Stimulated activated CD4-positive, alpha-beta T cell treated with anti-CD3 and anti-CD28 coated beads, Interleukin-4, amount 100 ng/mL, for 48 hours (primary cell): ENCODE results near the gene KCNK5.

Experiments
- DNase-seq, 2 donors: peaks; one replicate each; pipeline ENCODE4 v3.0.0-alpha.2; 2020; ENCODE audit warnings: low read depth in 2 of 2

KCNK5 gene

DNA sequence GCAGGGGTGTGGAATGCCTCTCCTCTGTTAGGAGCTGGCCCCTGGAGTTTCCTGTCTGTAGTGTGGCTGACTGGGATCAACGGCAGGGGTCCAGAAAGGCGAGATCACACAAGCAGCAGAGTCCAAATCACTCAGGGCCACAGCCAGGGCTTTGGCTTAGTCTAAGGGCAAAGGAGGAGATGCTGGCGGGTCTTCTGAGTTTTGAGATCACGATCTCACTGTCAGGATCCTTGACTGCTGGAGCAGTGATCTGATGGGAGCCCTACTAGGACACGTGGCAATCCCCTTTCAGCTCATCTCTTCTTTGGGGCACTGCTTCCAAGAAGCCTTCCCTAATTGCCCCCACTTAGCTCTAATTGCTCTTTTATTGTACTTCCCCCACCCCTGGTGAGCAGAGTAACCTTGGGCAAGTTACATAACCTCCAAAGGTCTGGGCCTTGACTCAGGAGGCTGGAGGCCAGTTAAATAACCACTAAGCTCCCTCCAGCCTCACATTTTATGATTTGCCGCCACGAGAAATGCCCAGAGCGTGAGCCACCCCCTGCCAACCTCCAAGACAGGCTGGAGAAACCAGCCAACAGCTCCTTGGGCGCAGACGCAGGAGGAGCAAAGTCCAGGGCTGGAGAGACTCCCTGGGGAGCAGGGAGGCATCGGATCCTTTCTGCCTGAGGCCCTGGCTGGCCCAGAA lies 12.0 kb downstream of the KCNK5 start:
- no peak for DNase-seq

DNA sequence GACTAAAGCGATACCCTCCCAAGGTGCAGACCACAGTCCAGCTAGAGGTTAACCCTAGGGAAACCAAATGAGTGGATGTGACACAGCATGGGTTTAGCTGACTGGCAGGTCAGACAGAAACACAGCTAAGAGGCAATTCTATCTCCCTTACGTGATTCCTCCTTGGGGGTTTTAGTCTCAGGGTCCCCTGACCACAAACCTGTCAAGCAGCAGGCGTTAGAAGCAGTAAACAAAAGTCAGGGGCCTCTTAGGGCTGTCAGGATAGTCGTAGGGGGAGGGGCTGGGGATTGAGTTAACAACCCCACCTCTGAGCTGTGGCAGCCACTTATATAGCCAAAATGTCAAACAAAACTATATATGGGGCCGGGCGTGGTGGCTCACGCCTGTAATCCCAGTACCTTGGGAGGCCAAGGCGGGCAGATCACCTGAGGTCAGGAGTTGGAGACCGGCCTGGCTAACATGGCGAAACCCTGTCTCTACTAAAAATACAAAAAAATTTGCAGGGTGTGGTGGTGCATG lies 13.6 kb downstream of the KCNK5 start:
- no peak for DNase-seq

GRCh38 chr6:39214846-39215639 lies 14.2 kb downstream of the KCNK5 start:
- no peak for DNase-seq

- no peak for DNase-seq
These were observed 15.0 kb downstream of the KCNK5 start for GRCh38 chr6:39214120-39214813.

GRCh38 chr6:39213195-39213920 lies 15.9 kb downstream of the KCNK5 start:
- no peak for DNase-seq

- no peak for DNase-seq
These were observed 18.1 kb downstream of the KCNK5 start for GRCh38 chr6:39211183-39211582.

DNA sequence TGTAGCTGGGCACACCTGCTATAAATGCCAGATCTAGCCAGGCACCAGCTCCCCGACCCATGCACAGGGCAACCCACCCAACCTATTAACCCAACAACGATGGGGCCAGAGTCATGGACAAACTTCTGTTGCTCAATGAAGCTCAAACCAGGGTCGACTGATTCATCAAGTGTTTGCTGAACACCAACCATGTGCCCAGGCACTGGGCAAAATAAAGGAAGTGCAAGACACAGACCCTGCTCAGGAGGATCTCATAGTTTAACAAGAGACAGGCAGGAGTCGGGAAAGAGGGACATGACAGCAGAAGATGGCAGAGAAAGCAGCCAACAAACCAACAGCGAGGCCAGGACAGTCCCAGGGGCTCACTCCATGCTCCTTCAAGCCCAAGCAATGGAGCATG lies 18.8 kb downstream of the KCNK5 start:
- DNase-seq: no peak

DNA sequence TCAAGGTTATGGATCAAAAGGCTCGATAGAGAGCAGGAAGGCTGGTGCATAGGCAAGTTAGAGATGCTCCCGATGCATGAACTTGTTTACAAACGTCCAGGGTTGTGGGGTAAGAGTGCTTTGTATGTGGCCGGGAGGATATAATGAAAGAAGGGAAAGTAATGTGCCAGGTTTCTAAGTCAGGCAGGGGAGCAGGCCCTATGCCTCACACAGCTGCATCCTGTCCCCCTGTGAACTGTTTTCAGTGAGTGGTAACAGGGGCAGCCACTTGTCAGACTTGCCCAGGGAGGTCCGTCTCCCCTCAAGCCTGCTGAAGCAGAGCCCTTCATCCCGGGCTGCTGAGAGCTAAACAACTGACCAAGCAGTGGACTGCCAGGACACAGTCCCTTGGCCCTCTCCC lies 19.4 kb downstream of the KCNK5 start:
- no peak for DNase-seq

DNA sequence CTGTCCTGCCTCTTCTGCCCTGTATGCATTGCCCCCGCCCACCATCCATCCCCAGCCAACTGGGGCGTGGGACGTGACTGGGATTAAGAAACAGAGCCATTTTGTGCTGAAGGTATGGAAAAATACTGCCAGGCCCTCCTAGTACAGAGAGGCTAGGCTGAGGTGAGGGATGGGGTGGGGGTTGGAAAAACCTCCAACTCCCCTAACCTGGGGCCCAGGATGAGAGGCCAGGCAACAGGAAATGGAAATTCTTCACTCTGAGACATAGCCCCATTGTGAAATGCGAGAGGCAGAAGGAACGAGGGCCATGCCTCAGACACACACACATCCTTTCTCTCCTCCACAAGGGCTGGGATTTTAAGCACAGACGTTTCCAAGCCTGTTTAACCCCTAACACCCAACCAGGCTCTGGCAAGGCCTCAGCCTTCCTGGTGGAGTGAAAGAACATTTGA lies 19.9 kb downstream of the KCNK5 start:
- DNase-seq: no peak

DNA sequence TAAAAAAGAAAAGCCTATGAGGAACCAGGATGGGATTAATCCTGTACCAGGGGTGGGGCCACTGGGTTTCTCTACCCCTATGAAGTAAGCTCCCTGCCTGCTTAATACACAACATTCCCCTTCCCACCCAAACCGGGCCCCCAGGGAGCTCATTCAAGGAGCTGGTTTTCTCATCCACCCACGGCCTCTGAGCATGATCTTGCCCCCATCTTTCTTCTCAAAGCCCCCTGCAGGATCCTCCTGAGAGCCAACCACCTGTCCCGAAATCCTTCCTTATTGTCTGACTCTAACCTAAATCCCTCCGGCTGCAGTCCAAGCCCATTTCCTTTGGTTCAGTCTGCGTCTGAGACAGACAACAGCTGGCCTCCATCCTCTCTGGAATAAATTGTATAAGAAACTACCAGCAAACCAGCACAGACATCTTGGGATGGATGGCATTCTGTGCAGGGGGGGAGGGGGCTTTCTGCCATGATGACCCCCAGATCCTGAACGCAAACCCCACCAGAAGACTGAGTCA lies 21.0 kb downstream of the KCNK5 start:
- no peak for DNase-seq

DNA sequence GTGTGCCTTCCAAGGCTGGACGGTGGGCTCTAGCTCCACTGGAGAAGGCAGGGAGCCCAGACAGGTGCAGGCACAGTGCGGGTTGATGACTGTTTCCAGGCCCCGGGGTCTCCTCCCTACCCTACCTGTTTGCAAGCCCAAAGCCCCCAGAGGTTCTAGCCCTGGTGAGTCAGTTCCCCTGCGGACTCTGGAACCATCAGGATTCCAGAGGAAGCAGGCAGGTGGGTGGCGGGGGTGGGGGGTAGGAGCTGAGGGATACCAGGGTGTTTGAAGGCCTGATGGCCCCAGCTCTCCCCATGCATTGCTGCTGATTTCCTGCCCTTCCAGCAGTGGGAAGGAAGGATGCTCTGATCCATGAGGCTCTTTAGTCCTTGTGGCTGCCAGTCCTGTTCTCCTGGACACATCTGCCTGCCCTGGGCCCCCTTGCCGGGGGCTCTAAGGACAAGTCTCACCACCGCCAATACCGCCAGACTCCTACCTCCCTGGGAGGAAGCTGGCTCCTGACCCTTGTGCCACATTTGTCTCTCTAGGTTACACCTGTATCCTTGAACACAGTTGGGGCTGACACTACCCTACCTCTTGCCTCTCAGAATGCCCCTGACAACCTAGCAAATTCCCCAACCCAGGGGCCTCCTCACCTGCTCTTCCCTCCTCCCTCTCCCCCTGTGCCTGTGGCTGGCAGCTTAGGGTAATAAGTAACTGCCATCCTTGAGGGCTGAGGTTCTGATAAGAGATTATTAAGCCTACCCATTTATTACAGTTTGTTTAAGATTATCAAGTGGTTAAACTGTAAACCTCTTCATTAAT lies 21.7 kb downstream of the KCNK5 start:
- no peak for DNase-seq

DNA sequence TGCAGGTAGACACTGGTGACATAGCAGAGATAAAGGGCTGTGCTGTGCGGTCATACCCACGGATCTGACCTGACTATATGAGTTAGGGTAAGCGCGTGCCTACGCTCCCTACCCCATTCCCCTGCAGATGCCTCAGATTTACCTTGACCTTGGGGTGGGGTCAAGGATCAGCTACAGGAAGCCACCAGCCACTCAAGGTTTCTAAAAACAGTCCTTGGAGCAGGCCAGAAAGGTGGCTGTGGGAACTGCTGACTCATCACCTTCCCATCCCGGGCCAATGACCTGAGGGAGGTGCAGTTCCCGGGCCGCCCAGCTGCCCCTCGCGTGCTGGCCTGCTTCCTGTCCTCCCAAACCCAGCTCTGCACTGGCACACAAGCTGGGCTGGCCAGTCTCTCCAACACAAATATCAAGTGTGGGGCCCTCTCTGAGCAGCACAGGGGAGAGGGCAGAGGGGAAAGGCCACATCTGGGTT lies 23.0 kb downstream of the KCNK5 start:
- DNase-seq: no peak

DNA sequence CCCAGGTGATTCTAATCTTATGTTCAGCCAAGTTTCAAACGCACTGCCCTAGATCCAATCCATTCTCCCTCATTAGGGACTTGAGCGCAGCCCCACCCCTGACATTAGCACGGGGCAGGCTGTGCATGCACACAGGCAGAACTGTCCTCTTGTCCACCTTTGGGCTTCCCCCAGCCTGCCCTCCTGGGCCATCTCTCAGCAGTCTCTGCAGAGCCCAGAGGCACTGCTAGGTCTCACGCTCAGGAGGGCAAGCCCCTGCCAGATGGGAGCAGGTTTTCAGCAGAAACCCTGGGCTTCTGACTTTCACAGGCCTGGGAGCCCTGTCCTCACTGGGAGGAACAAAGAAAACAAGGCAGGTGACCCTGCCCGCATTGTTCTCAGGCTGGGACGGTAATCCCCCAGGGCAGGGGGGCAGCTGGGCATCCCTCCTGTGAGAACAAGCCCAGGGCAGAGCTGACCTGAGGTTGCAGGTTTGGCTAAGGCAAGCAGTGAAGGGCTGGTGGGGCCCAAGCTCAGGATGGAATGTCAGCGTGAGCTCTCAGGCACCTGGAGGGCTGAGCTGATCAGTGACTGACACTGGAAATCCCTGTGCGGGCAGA lies 24.5 kb downstream of the KCNK5 start:
- no peak for DNase-seq

GRCh38 chr6:39204160-39204495 lies 25.1 kb downstream of the KCNK5 start:
- no peak for DNase-seq

DNA sequence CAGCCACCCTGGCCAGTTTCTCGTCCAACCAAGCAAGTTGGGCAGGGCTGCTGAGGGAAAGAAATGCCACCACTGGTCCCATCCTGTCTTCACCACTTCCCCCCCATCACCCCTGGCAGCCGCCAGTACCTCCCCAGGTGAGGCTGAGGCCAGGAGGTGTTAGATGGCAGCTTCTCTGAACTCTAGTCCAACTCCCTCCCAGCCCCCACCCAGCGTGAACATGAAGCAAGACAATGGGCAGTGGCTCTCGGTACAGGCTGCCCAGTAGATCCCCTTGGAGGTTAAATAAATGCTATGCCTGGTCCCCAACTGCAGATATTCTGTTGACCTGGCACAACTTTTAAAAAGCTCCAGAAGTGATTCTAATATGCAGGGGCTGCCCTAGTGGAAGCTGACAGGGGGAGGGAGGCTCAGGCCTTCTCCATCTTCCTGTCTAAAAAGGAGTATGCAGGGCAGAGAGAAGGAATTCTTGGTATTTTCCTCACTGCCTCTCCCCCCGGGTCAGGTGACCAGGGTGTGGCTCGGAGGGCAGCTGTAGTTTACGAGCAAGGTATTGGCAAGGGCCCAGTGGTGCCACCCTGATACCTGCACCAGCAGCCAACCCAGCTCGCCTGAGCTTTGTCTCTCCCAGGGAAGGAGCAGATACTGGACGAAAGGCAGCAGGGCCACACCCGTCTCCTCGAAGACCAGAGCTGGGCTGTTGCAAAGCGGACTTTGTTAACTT lies 25.7 kb downstream of the KCNK5 start:
- no peak for DNase-seq

DNA sequence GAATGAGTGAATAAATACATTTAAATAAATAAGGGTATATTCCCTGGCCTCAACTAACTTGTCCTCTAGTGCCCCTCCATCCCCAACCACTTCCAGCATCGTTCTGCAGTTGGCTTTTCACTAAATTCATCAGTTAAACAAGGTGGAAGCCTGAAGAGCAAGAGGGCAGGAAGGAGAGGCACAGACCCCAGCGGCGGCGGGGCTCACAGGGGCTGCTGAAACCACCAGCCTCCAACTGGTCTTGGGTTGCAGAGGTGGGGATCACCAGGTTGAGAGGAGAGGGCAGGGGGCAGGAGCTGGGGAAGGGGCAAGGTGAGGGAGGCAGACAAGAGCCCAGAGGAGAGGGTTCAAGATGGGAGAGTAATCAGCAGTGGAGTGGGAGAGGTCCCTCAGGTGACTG lies 27.1 kb downstream of the KCNK5 start:
- DNase-seq: no peak

DNA sequence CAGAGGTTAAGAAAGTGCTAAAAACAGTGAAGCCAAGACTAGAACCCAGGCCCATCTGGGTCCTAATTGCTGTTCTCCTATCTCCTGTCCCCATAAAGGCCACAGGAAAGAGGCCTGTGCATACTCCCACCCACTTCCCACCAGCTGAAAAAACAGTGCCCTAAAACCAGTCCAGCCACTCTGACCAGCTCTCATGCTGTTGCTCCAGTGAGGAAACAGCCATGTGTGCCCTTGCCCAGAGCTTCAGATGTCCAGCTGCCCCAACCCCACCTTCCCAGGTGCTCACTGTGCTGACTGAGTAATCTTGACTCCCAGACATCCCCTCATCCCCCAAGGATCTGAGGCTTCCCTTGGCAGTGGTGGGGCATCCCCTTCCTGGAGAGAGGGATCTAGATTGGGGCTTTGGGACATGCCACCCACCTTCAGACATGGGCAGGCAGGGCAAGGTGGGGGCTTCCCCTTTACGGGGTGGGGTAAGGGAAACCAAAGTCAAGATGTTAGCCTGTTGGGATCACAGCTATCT lies 28.7 kb downstream of the KCNK5 start:
- DNase-seq: no peak

GRCh38 chr6:39199976-39200375 lies 29.3 kb downstream of the KCNK5 start:
- DNase-seq: no peak

DNA sequence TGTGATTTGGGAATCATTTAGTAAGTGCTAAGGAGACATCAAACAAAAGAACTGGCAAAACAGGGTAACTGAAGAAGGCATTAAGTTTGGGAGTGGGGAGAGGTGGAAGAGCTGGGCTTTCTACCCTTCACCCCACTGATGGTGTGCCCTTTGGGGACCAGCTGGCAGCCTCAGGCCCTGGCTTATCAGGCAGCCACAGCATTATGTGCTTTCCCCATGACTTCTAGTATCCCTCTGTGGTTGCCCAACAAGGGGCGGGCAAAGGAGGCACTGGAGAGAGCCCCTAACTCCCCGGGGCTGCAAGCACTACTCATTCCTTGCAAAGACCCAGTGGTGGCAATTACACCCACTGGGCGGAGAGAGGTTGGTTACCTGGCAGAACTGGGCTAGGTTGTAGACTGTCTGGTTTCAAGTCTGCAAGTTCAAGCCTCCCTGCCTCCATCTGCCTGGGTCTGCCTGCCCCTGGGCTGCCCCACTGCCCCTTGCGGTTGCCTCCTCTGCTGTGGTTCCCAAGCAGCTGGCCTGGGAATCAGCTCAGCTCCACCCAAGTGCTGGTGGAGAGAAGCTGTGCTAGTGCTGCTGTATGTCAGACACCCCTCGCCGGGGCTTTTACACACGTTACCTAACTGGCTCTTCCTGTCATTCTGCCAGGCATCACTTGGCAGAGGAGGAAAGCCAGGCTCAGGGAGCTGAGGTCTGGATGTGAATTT lies 29.9 kb downstream of the KCNK5 start:
- no peak for DNase-seq
